HG02798 (cell line): Measurements from ENCODE around the gene COX19.
"Not testable (repeated sequence)": the region's sequence is repeated elsewhere in the genome, so short reads cannot be mapped to it uniquely, and the experiment has no call there.

Experiments
- ATAC-seq: cut with Tn5 transposase; IDR thresholded peaks from one replicate; pipeline ENCODE4 v1.9.1; 2021; ENCODE audit warnings: mild to moderate bottlenecking; ENCODE audit not compliant: unreplicated experiment, poor library complexity

COX19 gene

GRCh38 chr7:1011297-1012003, 36.1 kb upstream of the COX19 start:
- ATAC-seq = no peak

- ATAC-seq = no peak
These were observed 34.9 kb upstream of the COX19 start for GRCh38 chr7:1010226-1010625.

- no peak for ATAC-seq
These were observed 34.4 kb upstream of the COX19 start for GRCh38 chr7:1009747-1010146.

- ATAC-seq = no peak
These were observed 33.5 kb upstream of the COX19 start for GRCh38 chr7:1008733-1009363.

- no peak for ATAC-seq
These were observed 32.6 kb upstream of the COX19 start for GRCh38 chr7:1007901-1008300.

- ATAC-seq = no peak
These were observed 30.0 kb upstream of the COX19 start for GRCh38 chr7:1005303-1005702.

- no peak for ATAC-seq
These were observed 28.9 kb upstream of the COX19 start for GRCh38 chr7:1004018-1004852.

- not testable (repeated sequence) for ATAC-seq
These were observed 27.1 kb upstream of the COX19 start for GRCh38 chr7:1002445-1002844.

GRCh38 chr7:1002026-1002425, 26.7 kb upstream of the COX19 start:
- ATAC-seq = not testable (repeated sequence)

- not testable (repeated sequence) for ATAC-seq
These were observed 25.9 kb upstream of the COX19 start for GRCh38 chr7:1001069-1001770.

- no peak for ATAC-seq
These were observed 24.9 kb upstream of the COX19 start for GRCh38 chr7:999941-1000935.

- ATAC-seq = no peak
These were observed 24.0 kb upstream of the COX19 start for GRCh38 chr7:999149-999879.

GRCh38 chr7:997404-998395, 22.4 kb upstream of the COX19 start:
- no peak for ATAC-seq

GRCh38 chr7:996079-996872, 20.9 kb upstream of the COX19 start:
- ATAC-seq = no peak

- no peak for ATAC-seq
These were observed 20.2 kb upstream of the COX19 start for GRCh38 chr7:995571-995970.

- no peak for ATAC-seq
These were observed 19.4 kb upstream of the COX19 start for GRCh38 chr7:994592-995308.
